ENCODE data around the gene SP140. TPM values are rescaled to one million over a fixed set of nuclear protein-coding genes. Genes with fewer than 3 reads are reported as not detected.
"Not testable (repeated sequence)": the region's sequence is repeated elsewhere in the genome, so short reads cannot be mapped to it uniquely, and the experiment has no call there.

SP140 gene
- 2.0 and 11.8 TPM in 2 replicates for total RNA-seq (2014; rRNA removed; shearing (Covaris generic))

- DNase-seq (ENCODE audit: low read depth), result no peak
Measured at GRCh38 chr2:230225486-230225885, at the start of gene SP140. TSS of gene SP140 (plus strand) at chr2:230225736. CDS start at chr2:230225845, 109 bp downstream.

GRCh38 chr2:230176996-230177395, 48.5 kb upstream of the SP140 start:
- DNase-seq (ENCODE audit: low read depth), result no peak

DNA sequence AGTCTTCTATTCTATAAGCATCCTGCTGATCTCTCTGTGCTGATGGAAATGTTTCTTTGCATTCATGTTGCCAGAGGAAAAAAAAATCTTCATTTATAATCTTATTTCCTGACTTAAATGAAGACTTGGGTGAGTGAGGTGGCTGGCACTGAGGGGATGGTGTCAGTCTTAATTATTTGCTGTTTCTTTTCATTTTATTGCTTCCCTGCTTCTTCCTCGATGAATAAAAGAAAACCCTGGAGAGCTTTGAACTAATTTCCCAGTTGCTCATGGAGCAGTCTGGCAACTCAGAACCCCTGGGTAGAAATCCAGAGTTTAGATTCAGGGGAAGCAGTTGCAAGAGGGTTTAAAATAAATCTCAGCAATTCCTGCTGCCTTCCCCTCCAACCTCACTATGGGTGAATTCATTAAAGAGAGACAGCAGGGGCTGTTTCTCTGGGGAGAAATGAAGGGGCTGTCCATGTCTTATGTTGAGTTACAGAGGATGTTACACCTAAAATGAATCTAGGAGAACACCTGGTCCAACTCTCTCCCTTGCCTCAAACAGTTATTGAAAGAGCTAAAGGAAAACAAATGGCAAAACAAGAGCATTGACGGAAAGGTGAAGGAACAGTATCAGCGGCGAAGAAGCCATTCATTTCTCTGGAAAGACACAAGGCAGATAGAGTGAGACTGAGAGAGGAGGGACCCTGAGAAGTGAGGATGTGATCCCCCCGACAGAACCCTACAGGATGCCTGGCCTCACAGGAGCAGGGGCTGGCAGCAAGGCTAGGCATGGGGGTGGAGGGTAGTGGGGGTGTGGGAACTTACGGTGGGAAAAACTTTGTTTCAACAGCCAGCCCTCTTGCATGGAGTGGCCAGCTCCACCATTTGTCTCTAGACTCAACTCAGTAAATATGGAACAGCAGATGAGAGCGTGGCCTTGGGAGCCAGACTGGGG, 46.7 kb upstream of the SP140 start:
- DNase-seq (ENCODE audit: low read depth), result no peak

- DNase-seq (ENCODE audit: low read depth), result no peak
Measured at GRCh38 chr2:230179907-230180306, 45.6 kb upstream of the SP140 start.

GRCh38 chr2:230181195-230181594, 44.3 kb upstream of the SP140 start:
- no peak for DNase-seq (ENCODE audit: low read depth)

- peak; percentile 41 for DNase-seq (ENCODE audit: low read depth)
Measured at GRCh38 chr2:230184727-230185578, 40.6 kb upstream of the SP140 start.

DNA sequence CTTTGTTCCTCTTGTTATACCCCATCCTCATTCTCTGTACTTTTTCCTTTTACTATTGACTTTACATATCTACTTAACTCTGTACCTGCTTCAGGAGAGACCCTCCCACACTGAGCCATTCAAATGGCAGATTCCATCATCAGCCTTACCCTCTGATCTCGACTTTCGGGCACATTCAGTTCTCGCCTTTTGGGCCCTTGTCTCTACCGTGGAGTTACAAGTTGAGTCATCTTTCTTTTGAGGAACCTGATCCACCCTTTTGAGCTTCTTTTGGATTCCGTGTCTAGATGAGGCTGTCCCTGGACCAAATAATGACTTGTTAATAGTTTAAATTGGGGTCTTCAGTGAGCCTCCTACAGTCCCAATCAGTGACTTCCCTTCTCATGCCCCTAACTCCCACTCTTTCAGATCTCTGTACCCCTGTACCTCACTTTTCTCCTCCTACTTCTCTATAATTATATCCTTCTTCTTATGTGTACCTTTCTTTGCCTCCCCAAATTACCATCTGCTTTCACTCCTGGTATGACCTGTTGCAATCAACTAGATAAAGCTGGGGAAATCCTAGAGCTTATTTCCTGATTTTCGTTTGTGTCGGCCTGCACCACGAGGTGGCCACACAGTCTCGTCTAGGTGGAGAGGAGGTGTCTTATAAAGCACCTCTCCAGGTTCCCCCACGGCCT, 23.0 kb upstream of the SP140 start:
- no peak for DNase-seq (ENCODE audit: low read depth)

DNA sequence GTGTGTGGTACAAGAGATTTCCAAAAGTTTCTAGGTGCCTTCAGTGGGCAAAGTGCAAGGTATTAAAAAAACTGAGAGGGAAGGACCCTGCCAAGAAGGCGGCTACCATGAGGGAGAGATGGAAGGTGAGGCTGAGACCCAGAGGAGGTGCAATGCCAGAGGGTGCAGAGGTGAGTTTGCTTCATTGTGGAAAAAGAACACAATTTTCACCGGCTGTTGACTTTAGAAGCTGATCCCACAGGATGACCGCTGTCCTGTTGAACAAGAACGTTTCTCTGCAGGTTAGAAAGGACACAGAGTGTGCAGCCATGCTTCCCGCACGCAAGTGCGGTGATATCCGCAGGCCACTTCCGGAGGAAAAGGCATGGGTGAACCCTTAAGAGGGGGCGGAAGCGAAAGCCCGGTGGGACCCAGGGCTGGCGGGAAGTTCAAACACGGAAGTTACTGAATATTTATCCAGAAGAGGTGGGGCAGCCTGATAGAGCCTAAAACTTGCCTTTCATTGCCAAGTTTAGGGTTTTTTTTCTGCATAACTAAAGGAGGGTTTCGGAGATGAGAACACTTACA, 22.3 kb upstream of the SP140 start:
- DNase-seq (ENCODE audit: low read depth), result no peak

DNA sequence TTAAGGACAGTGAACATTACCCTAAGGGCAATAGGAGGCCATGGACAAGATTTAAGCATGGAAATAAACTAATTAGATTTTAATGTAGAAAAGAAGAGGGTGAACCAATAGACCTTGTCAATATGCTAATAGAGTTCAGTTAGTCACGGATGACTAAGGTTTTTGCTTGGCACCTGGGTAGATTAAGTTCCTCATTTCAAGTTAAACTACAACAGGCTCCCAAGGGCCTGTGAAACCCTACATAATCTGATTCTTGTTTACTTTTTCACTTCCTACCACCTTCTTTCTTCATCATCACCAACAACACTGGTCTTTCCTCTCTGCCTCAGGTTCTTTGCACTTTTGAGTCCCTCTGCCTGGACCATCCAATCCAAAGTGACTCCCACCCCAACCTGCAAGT, 20.5 kb upstream of the SP140 start:
- no peak for DNase-seq (ENCODE audit: low read depth)

- no peak for DNase-seq (ENCODE audit: low read depth)
Measured at GRCh38 chr2:230205721-230206120, 19.8 kb upstream of the SP140 start.

DNA sequence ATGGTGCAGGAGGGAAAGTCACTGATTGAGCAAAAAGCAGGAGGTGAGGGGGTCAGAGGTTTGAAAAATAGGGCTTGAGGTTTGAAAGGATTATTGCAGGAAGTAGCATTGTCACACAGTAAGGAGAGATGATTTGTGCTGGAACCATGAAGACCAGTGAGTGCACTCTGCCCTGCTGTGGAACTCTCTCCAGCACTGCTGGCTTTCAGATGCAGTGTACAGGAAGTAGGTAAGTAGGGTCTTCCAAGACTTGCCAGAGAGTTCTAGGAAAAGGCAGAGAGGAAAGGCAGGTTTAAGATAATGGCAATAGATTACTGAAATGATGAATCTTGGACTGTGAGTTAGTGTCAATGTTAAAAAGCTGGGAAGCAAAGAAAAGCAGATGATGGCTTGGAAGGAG, 17.0 kb upstream of the SP140 start:
- DNase-seq (ENCODE audit: low read depth), result no peak

GRCh38 chr2:230209422-230210051, 16.0 kb upstream of the SP140 start:
- no peak for DNase-seq (ENCODE audit: low read depth)

GRCh38 chr2:230216489-230216888, 9.0 kb upstream of the SP140 start:
- no peak for DNase-seq (ENCODE audit: low read depth)

GRCh38 chr2:230217424-230217823, 8.1 kb upstream of the SP140 start:
- no peak for DNase-seq (ENCODE audit: low read depth)

DNA sequence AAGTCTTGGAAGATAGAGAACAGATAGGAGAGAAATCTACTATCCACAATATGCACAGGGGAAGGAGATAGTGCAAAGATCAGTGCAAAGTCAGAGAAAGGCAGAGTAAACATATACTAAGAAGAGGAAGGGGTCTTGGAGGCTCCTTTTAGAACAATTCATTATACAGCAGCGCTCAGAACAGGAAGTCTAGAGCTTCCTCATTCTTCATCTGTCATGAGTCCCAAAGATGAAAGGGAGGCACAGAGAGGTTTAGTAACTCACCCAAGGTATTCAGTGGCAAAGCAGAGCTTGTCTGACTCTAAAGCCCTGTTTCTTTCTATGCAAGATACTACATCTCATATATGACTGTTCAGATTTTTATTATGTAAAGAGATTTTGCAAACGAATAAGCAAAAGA, 7.1 kb upstream of the SP140 start:
- peak; percentile 5 for DNase-seq (ENCODE audit: low read depth)

- peak; percentile 98 for DNase-seq (ENCODE audit: low read depth)
Measured at GRCh38 chr2:230219419-230220331, 5.9 kb upstream of the SP140 start, which contains the start of gene SP110. TSS of gene SP110 (minus strand) at chr2:230219984. CDS start at chr2:230216927, 3,057 bp downstream.

- no peak for DNase-seq (ENCODE audit: low read depth)
Measured at GRCh38 chr2:230220347-230220969, 5.1 kb upstream of the SP140 start.

GRCh38 chr2:230221493-230221892, 4.0 kb upstream of the SP140 start:
- DNase-seq (ENCODE audit: low read depth), result no peak

GRCh38 chr2:230222829-230223228, 2.7 kb upstream of the SP140 start:
- not testable (repeated sequence) for DNase-seq (ENCODE audit: low read depth)

Data from M059J (cell line).